OCI-LY3 (cell line): ENCODE results near the gene RASL11A.

Experiments used
- H2AFZ ChIP-seq: fragments of 200-600, 300-600 bp; shearing (Covaris generic); 2 replicates; pipeline ENCODE4 v1.6.0; 2014; ENCODE audit warnings: antibody characterized with exemption, low read depth, low read length
- H3K27ac ChIP-seq: fragments of 200-600, 300-600 bp; sonication (generic); 2 replicates; pipeline ENCODE4 v1.5.1; 2014; ENCODE audit warnings: mild to moderate bottlenecking, low read length, moderate library complexity, mixed read lengths
- H3K27me3 ChIP-seq: fragments of 200-600, 300-600 bp; sonication (generic); 2 replicates; pipeline ENCODE4 v1.6.1; 2014; ENCODE audit warnings: low read depth, low read length, mixed read lengths
- H3K36me3 ChIP-seq: fragments of 200-600, 300-600 bp; sonication (generic); replicated peaks from 2 replicates; pipeline ENCODE3; 2014; ENCODE audit warnings: low read depth, low read length, mixed read lengths
- H3K4me1 ChIP-seq: fragments of 300-600, 200-600 bp; sonication (generic); 2 replicates; pipeline ENCODE4 v1.6.1; 2014; ENCODE audit warnings: low read length, mixed read lengths
- H3K4me2 ChIP-seq: fragments of 200-600, 300-600 bp; sonication (generic); 2 replicates; pipeline ENCODE4 v1.6.1; 2014; ENCODE audit warnings: low read length, mixed read lengths
- H3K4me3 ChIP-seq: fragments of 300-600, 200-600 bp; sonication (generic); 2 replicates; pipeline ENCODE4 v1.5.1; 2014; ENCODE audit warnings: antibody characterized with exemption, mild to moderate bottlenecking, low read length, moderate library complexity
- H3K79me2 ChIP-seq: fragments of 300-600, 200-600 bp; shearing (Covaris generic); 2 replicates; pipeline ENCODE4 v1.6.1; 2014; ENCODE audit warnings: mild to moderate bottlenecking, low read length, mixed read lengths
- H3K9ac ChIP-seq: fragments of 300-600, 200-600 bp; shearing (Covaris generic); 2 replicates; pipeline ENCODE4 v1.6.0; 2014; ENCODE audit warnings: mild to moderate bottlenecking, low read length, moderate library complexity
- H3K9me3 ChIP-seq: fragments of 200-600, 300-600 bp; shearing (Covaris generic); 2 replicates; pipeline ENCODE4 v1.6.1; 2014; ENCODE audit warnings: low read length, mixed read lengths; ENCODE audit not compliant: insufficient read depth
- H4K20me1 ChIP-seq: fragments of 200-600, 300-600 bp; sonication (generic); 2 replicates; pipeline ENCODE4 v1.6.1; 2016; ENCODE audit warnings: low read length, mixed read lengths; ENCODE audit not compliant: insufficient read depth
- EZH2phosphoT487 ChIP-seq: fragments of 200-600 bp; shearing (Covaris generic); IDR thresholded peaks from 2 replicates; pipeline ENCODE4 v1.6.1; 2018; ENCODE audit warnings: antibody characterized with exemption, mixed run types, low read depth
- TF ChIP-seq, protein P1 (sequence below): fragments of 200-600, 300-600 bp; sonication (generic); IDR thresholded peaks from 2 replicates; pipeline ENCODE4 v1.5.1; 2014; ENCODE audit warnings: antibody characterized with exemption, low read length, low read depth

Gene RASL11A

GRCh38 chr13:27302643-27303262 lies 32.1 kb downstream of the RASL11A start:
- Histone ChIP-seq H3K9me3 (no peaks in the 10 kb centered on the region), H2AFZ (no peak overlapping the region), H4K20me1 (no peaks in the 10 kb centered on the region), H3K27me3 (peaks cover 15% of the 10 kb centered on the region; the same call in 1 of the 2 replicates), H3K36me3 (no peaks in the 10 kb centered on the region), H3K27ac (no peak overlapping the region), H3K9ac (no peak overlapping the region), H3K4me2 (no peak overlapping the region), H3K4me1 (peaks cover 8% of the 10 kb centered on the region), H3K4me3 (no peak overlapping the region), H3K79me2 (no peaks in the 10 kb centered on the region)
- TF ChIP-seq EZH2phosphoT487: no peak
- TF ChIP-seq, protein P1, sequence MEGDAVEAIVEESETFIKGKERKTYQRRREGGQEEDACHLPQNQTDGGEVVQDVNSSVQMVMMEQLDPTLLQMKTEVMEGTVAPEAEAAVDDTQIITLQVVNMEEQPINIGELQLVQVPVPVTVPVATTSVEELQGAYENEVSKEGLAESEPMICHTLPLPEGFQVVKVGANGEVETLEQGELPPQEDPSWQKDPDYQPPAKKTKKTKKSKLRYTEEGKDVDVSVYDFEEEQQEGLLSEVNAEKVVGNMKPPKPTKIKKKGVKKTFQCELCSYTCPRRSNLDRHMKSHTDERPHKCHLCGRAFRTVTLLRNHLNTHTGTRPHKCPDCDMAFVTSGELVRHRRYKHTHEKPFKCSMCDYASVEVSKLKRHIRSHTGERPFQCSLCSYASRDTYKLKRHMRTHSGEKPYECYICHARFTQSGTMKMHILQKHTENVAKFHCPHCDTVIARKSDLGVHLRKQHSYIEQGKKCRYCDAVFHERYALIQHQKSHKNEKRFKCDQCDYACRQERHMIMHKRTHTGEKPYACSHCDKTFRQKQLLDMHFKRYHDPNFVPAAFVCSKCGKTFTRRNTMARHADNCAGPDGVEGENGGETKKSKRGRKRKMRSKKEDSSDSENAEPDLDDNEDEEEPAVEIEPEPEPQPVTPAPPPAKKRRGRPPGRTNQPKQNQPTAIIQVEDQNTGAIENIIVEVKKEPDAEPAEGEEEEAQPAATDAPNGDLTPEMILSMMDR: no peak

DNA sequence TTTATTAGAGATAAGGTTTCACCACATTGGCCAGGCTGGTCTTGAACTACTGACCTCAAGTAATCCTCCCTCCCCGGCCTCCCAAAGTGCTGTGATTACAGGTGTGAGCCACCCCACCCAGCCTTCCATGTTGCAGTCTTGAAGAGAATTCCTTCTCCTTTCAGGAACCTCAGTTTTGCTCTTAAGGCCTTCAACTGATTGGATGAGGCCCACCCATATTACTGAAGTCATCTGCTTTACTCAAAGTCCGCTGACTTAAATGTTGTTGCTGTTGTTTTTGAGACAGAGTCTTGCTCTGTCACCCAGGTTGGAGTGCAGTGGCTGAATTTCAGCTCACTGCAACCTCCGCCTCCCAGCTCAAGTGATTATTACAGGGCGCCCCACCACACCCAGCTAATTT lies 33.5 kb downstream of the RASL11A start:
- Histone ChIP-seq H3K79me2 (no peaks in the 10 kb centered on the region), H3K4me1 (peaks cover 8% of the 10 kb centered on the region), H2AFZ (no peak overlapping the region), H3K36me3 (no peaks in the 10 kb centered on the region), H4K20me1 (no peaks in the 10 kb centered on the region), H3K27ac (no peak overlapping the region), H3K4me3 (no peak overlapping the region), H3K9me3 (no peaks in the 10 kb centered on the region), H3K4me2 (no peak overlapping the region), H3K27me3 (peaks cover 8% of the 10 kb centered on the region; the same call in 1 of the 2 replicates), H3K9ac (no peak overlapping the region)
- TF ChIP-seq, protein P1: no peak
- no peak for TF ChIP-seq EZH2phosphoT487

DNA sequence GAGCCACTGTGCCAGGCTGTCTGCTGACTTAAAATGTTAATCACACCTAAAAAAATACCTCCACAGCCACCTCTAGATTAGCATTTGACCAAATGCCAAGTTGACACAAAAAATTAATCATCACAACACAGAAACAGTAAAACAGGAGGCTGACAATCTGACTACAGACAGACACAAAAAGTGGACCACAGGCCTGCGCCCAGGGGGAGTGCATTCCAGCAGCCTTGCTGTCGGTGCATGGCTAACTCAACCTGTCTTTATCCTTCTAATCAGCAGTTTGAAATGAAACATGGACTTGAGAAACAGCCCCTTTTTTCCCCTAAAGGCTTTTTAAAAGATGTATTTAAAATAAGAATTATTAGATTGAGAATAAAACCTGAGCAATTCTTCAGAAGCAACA lies 34.0 kb downstream of the RASL11A start:
- H3K27ac ChIP-seq: no peak overlapping the region
- H3K4me3 ChIP-seq: no peak overlapping the region
- no peak overlapping the region for H2AFZ ChIP-seq
- peaks cover 5% of the 10 kb centered on the region; the same call in 1 of the 2 replicates for H3K27me3 ChIP-seq
- no peaks in the 10 kb centered on the region for H3K36me3 ChIP-seq
- no peaks in the 10 kb centered on the region for H4K20me1 ChIP-seq
- H3K4me1 ChIP-seq: peaks cover 8% of the 10 kb centered on the region
- no peaks in the 10 kb centered on the region for H3K9me3 ChIP-seq
- H3K9ac ChIP-seq: no peak overlapping the region
- no peak for TF ChIP-seq EZH2phosphoT487
- TF ChIP-seq, protein P1: no peak
- no peak overlapping the region for H3K4me2 ChIP-seq
- no peaks in the 10 kb centered on the region for H3K79me2 ChIP-seq

DNA sequence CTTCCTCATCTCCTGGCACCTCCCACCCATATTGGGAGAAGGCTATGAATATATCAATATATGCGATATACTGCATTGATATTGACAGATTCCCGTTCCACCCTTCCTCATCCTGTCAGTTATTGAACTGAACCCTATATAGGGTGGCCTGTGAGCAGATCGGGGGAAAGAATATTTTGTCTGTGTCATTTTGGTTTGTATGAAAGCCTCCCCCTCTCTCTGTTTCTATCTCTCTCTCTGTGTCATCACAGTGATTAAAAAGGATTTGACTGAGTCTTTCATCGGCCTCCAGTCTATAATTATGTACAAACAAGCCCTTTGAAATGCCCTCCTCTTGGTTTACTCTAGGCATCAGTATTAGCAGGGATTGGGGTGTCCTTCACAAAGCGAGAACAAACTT lies 35.7 kb downstream of the RASL11A start:
- Histone ChIP-seq H3K79me2 (no peaks in the 10 kb centered on the region), H3K4me1 (peaks cover 8% of the 10 kb centered on the region), H3K27me3 (peaks cover 5% of the 10 kb centered on the region; the same call in 1 of the 2 replicates), H4K20me1 (no peaks in the 10 kb centered on the region), H3K4me2 (peak overlapping the region; percentile 2; the same call in 1 of the 2 replicates), H3K9me3 (no peaks in the 10 kb centered on the region), H3K4me3 (no peak overlapping the region), H3K36me3 (no peaks in the 10 kb centered on the region), H2AFZ (peak overlapping the region; percentile 25; the same call in 1 of the 2 replicates), H3K27ac (no peak overlapping the region), H3K9ac (no peak overlapping the region)
- TF ChIP-seq, protein P1: no peak
- no peak for TF ChIP-seq EZH2phosphoT487
